ENCODE data around the gene CCDC66.
"Not testable (repeated sequence)": the region's sequence is repeated elsewhere in the genome, so short reads cannot be mapped to it uniquely, and the experiment has no call there.

CCDC66 gene

DNA sequence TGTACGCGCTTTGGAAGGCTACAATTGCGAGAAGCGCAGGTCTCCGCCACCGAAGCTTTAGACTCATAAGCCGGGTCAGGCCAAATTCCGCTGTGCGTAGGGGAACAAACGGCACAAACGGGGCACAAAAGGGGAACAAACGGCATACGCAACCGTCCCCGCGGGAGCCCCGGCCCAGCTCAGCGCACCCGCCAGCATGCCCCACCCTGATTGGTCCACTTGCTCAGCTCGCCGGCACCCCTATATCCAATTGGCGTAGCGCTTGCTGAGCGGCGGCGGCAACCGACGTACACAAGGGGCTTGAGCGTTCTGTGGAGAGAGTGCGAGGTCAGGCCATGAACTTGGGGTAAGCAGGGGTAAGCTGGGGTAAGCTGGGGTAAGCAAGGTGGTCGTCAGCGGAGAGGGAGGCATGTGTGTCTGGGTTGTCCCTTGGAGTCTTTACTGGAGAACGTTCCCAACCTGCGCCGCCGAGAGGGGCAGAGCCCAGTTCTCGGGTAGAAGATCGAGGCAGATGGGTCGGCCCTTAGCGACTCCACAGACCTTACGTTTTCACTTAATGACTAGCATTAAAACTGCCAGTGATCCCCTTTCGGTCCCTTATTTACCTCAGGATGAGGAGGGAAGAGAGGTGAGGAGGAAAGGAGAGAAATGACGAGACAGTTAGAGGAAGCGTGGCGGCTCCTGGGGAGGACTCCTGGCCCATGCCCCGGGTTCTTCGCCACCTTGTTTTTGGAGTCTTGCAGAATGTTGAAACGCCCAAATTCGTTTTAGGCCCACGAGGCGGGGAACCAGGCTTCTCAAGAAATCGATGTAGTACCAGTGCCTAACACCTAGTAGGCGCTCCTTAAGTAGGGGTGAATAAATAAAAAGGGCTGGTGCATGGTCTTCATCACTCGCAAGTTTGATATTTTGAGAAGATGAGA is at the start of gene CCDC66:
Gene CCDC66, plus strand, starts transcription at position 268 of the 923 bp plus-strand sequence. Its CDS starts 68 bp downstream, at position 336.
- peak within 1 kb of the TSS; percentile 64 to 87 (median 78) for H3K4me3 ChIP-seq

DNA sequence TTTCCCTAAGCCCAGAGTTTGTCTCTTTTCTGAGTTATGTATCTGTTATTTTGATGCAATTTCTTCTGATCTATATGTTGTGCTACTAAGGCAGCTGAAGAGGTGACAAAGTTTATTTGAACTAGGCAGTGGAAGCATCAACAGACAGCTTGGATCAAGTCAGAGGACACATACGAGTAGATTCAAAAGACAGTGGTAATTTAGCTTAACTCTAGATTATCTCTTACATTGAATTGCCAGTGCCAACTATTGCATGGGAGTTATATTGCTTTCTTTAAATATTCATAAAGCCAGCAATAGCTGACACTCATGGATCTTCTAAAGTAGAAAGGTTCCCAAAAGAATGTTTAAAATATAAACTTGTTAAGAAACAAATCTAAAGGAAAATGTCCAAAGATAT is 37.3 kb upstream of the CCDC66 start:
- no peak overlapping the region for H3K27ac ChIP-seq
- H3K4me3 ChIP-seq = no peak overlapping the region

More for the DNA sequence above, at the start of gene CCDC66:
- H3K27ac ChIP-seq = peak within 1 kb of the TSS; percentile 51 to 90 (median 84)

DNA sequence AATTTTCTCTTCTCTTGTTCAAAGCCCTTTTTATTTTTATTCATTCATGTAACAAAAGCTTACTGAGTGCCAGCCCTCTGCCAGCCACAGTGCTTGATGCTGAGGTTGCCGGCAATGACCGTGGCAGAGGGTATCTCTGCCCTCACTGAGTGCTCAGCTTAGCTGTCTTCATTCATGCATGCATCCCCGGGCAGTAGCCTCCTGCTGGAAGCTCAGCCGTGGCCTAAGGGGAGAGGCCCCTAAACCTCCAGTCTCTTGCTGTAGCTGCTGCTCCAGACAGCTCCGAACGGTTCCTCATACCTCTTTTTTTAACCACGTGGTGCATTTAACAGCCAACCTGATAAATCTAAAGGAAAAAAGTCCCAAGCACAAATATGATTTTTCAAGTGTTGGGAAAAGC is 34.6 kb upstream of the CCDC66 start:
- H3K27ac ChIP-seq = no peak overlapping the region

DNA sequence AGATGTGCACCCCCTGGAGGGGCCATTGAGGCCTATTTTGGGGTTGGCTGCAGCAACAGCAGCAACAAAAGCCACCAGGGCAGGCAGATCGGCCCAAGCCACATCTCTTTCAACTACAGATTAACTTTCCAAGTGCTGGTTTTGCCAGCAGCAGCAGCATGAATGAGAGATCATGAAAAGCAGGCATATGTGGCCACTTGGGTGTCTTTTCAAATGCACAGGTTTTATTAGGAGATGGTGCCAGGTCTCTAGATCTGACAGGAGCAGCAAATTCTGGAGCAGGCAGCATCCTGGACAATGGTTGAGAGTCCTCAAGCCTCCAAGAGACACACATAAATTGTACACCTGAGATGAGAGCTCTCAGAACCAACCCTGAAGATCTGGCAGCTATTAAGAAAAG is 31.7 kb upstream of the CCDC66 start:
- H3K4me3 ChIP-seq = no peak overlapping the region
- H3K27ac ChIP-seq = no peak overlapping the region

More for the DNA sequence above, 34.6 kb upstream of the CCDC66 start:
- no peak overlapping the region for H3K4me3 ChIP-seq

DNA sequence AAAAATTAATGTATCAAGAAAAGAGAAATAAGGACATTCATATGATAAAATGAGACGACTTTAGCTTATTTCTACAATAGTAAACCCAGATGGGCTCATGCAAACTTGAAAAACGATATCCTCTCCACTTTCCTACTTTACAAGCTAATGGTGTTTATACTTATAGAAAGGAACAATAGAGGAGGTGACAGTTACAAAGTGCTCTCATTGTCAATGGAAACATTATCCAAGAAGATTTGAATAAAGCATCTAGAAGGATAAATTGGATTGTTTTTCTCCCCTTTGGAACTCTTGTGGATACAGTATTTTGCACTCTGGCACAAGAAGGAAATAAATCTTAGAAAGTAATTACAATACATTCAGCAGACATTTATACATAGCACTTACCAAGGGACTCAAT is 20.2 kb upstream of the CCDC66 start:
- no peak overlapping the region for H3K27ac ChIP-seq
- no peak overlapping the region for H3K4me3 ChIP-seq

DNA sequence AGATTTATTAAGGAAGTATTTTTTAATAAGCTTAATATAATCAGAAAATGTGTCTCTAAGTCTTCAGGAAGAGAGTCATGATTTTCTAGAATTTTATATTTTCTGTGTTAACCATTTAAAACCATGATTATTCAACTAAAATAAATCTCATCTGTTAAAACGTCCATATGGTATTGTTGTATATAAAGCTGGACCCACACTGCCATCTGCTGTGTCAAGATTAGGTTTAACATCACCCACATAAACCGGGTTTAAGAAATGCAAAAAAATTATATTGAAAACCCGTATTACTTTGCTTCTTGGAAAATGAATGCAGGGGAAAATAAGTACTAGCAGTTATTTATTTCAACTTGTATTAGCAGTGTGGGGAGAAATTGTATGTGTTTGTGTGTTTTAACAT is 9.5 kb upstream of the CCDC66 start:
- Histone ChIP-seq H3K27ac (no peak overlapping the region), H3K4me3 (no peak overlapping the region)

DNA sequence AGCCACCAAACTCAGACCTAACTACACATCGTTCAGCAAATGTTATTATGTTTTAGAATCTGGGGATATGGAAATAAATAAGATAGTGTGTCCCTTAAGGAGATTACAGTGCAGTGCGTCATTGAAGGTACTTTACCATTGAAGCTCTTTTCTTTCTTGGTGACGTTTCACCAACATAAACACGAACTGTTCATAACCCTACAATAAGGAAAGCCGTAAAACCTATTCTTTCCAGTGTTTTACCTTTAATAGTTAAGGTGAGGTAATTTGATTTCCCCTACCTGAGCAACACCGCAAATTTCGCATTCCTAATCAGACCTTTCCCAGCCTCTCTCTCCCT is 826 bp downstream of the CCDC66 start:
- H3K27ac ChIP-seq = peak overlapping the region in 17 of 21 experiments; percentile 65 to 90 (median 84)

DNA sequence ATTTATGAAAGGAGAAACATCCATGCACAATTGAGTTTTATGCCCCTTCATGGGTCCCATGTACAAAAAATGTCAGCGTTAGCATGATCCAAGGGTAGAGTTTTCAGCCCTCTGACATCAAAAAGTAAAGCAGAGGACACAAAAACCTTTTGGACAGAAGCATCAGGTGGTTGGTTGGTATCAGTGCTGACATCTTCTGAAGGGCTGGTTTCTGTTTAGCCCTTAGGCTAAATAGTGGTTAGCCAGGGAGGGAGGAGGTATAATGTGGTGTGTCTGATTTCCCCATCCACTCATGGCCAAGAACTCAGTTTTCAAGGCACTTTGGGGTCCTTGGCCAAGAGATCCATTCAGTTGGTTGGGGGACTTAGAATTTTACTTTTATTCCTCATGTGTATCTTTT is 16.5 kb downstream of the CCDC66 start:
- Histone ChIP-seq H3K4me3 (no peak overlapping the region), H3K27ac (no peak overlapping the region)

More for the DNA sequence above, 826 bp downstream of the CCDC66 start:
- peak overlapping the region; percentile 64 to 87 (median 78) for H3K4me3 ChIP-seq

DNA sequence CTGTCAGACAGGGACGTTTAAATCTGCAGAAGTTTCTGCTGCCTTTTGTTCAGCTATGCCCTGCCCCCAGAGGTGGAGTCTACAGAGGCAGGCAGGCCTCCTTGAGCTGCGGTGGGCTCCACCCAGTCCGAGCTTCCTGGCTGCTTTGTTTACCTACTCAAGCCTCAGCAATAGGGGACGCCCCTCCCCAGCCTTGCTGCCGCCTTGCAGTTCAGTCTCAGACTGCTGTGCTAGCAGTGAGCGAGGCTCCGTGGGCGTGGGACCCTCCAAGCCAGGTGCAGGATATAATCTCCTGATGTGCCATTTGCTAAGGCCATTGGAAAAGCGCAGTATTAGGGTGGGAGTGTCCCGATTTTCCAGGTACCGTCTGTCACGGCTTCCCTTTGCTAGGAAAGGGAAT is 25.0 kb downstream of the CCDC66 start:
- not testable (repeated sequence) for H3K27ac ChIP-seq, H3K4me3 ChIP-seq

DNA sequence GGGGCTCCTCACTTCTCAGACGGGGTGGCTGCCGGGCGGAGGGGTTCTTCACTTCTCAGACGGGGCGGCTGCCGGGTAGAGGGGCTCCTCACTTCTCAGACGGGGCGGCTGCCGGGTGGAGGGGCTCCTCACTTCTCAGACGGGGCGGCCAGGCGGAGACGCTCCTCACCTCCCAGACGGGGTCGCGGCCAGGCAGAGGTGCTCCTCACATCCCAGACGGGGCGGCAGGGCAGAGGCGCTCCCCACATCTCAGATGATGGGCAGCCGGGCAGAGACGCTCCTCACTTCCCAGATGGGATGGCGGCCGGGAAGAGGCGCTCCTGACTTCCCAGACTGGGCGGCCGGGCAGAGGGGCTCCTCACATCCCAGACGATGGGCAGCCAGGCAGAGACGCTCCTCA is 27.3 kb downstream of the CCDC66 start:
- not testable (repeated sequence) for H3K27ac ChIP-seq

DNA sequence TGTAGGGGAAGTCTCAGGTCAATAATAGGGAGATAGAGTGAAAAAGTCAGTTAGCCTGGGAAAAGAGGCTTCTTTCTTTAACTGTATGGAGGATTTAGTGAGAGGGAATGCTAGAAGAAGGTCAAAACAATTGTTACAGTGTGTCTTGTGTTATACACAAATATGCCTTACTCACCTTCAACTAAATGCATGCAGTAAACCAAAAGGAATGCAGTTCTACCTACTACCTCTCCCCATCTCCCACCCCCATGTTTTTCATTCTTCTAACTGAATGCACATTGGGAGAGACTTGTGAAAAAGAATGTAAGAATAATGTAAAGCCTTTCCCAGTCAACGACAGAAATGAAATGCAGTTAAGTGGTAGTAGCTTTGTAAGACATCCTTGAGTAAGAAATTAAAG is 33.8 kb downstream of the CCDC66 start:
- H3K4me3 ChIP-seq = no peak overlapping the region
- peak overlapping the region in 1 of 21 experiments; percentile 18 for H3K27ac ChIP-seq

More for the DNA sequence above, 27.3 kb downstream of the CCDC66 start:
- not testable (repeated sequence) for H3K4me3 ChIP-seq

DNA sequence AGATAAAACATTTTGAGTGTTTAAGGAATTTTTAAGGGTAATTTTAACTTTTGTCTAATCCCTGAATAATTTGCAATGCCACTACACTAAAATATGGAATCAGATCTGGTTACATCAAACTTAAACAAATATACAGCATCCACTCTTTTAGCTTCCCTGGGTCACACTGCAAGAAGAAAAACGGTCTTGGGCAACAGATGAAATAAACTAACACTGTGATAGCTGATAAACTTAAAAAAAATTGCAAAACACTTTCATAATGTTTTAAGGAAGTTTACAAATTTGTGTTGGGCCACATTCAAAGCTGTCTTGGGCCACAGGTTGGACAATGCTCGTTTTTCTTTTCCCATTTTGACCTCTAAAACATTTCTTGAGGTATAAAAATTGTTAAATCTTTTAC is 34.3 kb downstream of the CCDC66 start:
- no peak overlapping the region for H3K27ac ChIP-seq
- no peak overlapping the region for H3K4me3 ChIP-seq

DNA sequence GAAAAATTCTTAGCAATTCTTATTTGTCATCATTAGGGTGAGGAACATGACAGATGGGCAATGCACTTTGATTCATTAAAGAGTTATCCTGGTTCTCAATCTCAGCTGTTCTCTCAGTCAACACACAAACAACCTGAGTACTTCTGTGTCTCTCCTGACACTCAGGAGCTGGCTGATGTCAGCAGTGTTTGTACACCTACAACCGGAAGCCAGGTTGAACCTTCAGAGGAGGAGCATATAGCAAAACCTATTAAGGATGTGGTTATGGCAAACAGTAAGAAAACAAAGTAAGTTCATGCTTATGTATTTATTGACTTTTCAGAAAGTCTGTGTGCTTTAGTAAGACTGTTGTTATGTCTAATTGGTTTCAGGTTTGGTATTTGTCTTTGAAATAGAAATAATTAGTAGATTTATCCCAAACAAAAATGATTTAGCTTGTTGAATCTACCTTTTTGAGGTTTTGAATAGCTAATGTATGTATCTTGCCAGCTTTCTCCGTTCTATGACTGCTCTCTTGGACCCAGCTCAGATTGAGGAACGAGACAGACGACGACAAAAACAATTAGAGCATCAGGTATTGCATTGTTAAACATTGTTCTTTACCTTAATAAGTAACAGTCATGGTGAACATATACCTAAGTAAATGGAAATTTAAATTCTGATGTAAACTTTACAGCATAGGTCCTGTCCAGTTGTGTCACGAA is 36.6 kb downstream of the CCDC66 start:
- H3K27ac ChIP-seq = peak overlapping the region in 7 of 21 experiments; percentile 16 to 72 (median 52)
- H3K4me3 ChIP-seq = no peak overlapping the region

DNA sequence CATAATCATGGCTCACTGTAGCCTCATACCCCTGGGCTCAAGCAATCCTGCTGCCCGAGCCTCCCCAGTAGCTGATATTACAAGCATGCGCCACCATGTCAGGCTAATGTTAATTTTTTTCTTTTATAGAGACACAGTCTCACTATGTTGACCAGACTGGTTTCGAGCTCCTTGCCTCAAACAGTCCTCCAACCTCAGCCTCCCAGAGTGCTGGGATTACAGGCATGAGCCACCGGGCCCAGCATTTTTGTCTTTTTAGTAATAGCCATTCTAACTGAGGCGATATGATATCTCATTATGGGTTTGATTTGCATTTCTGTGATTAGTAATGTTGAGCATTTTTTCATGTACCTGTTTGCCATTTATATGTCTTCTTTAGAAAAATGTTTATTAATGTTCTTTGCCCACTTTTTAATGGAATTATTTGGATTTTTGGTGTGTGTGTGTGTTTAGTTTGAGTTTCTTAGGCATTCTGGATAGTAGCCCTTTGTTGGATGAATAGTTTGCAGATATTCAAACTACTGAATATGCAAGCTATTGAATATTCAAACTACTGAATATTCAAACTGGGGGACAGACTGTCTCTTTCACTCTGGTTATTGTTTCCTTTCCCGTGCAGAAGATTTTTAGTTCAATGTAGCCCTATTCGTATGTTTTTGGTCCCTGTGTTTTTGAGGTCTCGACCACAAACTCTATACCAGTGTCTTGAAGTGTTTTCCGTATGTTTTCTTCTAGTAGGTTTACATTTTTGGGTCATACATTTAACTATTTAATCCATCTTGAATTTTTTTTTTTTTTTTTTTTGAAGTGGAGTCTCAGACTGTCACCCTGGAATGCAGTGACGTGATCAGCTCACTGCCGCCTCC is 39.2 kb downstream of the CCDC66 start:
- no peak overlapping the region for H3K27ac ChIP-seq
- H3K4me3 ChIP-seq = no peak overlapping the region

DNA sequence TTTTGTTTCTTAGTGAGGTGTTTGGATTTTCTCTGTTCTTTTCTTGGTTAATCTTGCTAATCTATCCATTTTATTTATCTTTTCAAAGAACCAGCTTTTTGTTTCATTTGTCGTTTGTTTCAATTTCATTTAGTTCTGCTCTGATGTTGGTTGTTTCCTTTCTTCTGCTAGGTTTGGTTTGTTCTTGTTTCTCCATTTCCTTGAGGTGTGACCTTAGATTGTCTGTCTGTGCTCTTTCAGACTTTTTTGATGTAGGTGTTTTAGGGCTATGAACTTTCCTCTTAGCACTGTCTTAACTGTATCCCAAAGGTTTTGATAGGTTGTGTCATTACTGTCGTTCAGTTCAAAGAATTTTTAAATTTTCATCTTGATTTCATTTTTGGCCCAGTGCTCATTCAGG is 51.5 kb downstream of the CCDC66 start:
- not testable (repeated sequence) for H3K4me3 ChIP-seq, H3K27ac ChIP-seq

DNA sequence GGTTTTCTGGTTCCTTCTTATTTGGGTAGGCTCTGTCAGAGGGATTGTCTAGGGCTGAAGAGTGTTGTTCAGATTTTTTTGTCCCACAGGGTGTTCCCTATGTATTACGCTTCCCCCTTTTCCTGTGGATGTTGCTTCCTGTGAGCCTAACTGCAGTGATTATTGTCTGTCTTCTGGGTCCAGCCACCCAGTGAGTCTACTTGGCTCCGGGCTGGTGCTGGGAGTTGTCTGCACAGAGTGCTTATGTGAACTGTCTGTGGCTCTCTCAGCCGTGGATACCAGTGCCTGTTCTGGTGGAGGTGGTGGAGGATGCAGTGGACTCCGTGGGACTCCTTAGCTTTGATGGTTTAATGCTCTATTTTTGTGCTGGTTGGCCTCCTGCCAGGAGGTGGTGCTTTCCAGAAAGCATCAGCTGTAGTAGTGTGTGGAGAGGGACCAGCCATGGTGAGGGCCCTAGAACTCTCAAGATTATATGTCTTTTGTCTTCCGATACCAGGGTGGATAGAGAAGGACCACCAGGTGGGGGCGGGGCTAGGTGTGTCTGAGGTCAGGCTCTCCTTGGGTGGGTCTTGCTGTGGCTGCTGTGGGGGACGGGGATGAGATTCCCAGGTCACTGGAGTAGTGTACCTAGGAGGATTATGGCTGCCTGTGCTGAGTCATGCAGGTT is 53.8 kb downstream of the CCDC66 start:
- Histone ChIP-seq H3K4me3 (no peak overlapping the region), H3K27ac (no peak overlapping the region)

DNA sequence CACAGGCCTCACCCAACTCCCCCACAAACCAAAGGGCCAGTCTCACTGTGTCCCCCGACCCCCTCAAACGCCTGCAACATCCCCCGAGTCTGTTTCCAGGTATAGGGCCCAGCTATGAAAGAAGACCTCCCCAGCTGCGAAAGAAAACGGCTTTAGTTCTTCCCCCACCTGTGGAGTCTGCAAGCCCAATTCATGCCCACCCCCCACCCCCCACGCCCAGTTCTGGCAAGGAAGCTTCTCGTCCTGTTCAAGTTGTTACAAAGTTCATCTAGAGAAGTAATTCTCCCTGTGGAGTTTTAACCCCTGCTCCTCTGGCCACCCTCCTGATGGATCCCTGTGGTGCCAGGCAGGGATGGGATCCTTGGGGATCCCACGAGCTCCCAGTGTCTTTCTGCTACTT is 54.4 kb downstream of the CCDC66 start:
- no peak overlapping the region for H3K4me3 ChIP-seq

DNA sequence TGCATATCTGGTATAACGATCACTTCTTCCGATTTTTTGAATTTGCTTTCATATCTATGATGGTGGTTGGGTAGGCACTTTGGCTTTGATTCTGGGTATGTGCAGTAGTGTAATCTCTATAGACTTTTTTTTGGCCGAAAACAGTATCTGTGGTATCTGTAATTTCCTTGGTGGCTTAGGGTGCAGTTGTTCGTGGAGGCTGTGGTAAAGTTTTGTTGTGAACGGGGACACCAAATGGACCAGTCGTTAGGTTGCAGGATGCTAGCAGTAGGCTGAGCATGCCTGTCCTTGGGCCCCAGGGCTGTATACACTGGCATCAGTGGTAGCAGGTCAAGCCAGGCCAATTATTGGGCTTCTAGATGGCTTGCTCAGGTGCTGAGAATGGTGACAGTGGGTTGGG is 55.2 kb downstream of the CCDC66 start:
- Histone ChIP-seq H3K27ac (no peak overlapping the region), H3K4me3 (no peak overlapping the region)

More for the DNA sequence above, 54.4 kb downstream of the CCDC66 start:
- no peak overlapping the region for H3K27ac ChIP-seq

DNA sequence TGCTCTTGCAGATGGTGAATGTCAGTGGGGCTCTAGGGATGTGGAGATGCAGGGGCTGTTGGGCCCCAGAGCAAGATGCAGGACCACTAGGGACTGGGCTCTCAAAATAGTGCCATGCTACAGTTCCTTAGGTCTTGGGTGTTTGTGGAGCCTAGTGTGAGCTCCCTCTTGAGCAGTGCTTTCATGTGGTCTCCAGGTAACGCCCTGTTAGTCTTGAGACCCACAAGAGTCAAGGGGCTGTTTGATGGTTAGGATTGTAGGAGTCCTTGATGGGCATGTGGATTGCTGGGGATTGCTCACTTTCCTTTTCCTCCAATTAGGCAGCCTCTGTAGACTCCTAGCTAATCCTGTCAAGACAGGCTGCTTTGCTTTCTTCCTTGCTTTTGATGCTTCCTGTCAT is 56.0 kb downstream of the CCDC66 start:
- H3K27ac ChIP-seq = no peak overlapping the region
- H3K4me3 ChIP-seq = no peak overlapping the region
